Measurements from ENCODE around the gene ARF1. TPM values are rescaled to one million over a fixed set of nuclear protein-coding genes. Genes with fewer than 3 reads are reported as not detected.

The ARF1 gene
- total RNA-seq, 1 experiment from 2014 or later = 330 TPM

DNA sequence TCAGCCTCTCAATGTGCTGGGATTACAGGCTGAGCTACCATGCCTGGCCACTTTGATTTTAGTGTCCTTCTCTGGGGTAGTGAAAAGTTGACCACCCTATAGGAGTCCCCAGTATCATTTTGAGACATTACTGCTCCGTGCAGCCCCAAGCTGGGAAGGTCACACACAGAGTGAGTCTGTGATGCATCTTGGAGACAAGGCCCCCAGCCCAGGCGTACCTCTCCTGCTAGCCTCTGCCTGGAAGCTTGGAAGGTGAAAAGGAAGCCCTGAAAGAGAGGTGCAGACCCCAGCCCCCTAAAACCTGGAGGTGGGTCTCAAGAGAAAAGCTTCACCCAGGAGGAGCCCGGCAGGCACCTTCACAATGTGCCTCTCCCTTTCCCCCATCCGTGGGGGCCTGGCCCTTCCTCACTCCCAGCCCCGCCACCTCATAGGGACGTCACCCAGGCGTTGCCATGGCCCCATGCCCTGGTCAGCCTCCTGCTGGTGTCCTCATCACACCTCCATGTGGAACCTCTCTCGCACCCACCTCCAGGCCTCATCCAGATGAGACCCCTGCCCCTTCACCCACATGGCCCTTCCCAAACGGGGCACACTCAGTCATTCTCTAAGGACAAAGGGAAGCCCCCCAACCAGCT lies 5.6 kb upstream of the ARF1 start (continued):
- TF ChIP-seq, protein P1, sequence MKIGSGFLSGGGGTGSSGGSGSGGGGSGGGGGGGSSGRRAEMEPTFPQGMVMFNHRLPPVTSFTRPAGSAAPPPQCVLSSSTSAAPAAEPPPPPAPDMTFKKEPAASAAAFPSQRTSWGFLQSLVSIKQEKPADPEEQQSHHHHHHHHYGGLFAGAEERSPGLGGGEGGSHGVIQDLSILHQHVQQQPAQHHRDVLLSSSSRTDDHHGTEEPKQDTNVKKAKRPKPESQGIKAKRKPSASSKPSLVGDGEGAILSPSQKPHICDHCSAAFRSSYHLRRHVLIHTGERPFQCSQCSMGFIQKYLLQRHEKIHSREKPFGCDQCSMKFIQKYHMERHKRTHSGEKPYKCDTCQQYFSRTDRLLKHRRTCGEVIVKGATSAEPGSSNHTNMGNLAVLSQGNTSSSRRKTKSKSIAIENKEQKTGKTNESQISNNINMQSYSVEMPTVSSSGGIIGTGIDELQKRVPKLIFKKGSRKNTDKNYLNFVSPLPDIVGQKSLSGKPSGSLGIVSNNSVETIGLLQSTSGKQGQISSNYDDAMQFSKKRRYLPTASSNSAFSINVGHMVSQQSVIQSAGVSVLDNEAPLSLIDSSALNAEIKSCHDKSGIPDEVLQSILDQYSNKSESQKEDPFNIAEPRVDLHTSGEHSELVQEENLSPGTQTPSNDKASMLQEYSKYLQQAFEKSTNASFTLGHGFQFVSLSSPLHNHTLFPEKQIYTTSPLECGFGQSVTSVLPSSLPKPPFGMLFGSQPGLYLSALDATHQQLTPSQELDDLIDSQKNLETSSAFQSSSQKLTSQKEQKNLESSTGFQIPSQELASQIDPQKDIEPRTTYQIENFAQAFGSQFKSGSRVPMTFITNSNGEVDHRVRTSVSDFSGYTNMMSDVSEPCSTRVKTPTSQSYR (CRISPR knock-in tag; IDR thresholded peaks at IDR 0.05) = no peak
- TF ChIP-seq, protein P2, sequence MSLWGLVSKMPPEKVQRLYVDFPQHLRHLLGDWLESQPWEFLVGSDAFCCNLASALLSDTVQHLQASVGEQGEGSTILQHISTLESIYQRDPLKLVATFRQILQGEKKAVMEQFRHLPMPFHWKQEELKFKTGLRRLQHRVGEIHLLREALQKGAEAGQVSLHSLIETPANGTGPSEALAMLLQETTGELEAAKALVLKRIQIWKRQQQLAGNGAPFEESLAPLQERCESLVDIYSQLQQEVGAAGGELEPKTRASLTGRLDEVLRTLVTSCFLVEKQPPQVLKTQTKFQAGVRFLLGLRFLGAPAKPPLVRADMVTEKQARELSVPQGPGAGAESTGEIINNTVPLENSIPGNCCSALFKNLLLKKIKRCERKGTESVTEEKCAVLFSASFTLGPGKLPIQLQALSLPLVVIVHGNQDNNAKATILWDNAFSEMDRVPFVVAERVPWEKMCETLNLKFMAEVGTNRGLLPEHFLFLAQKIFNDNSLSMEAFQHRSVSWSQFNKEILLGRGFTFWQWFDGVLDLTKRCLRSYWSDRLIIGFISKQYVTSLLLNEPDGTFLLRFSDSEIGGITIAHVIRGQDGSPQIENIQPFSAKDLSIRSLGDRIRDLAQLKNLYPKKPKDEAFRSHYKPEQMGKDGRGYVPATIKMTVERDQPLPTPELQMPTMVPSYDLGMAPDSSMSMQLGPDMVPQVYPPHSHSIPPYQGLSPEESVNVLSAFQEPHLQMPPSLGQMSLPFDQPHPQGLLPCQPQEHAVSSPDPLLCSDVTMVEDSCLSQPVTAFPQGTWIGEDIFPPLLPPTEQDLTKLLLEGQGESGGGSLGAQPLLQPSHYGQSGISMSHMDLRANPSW (CRISPR knock-in tag; conservative IDR thresholded peaks at IDR 0.05; ENCODE audit: low read depth) = no peak
- no peak for TF ChIP-seq ZNF416 (CRISPR knock-in tag; IDR thresholded peaks at IDR 0.05)
- TF ChIP-seq, protein P3, sequence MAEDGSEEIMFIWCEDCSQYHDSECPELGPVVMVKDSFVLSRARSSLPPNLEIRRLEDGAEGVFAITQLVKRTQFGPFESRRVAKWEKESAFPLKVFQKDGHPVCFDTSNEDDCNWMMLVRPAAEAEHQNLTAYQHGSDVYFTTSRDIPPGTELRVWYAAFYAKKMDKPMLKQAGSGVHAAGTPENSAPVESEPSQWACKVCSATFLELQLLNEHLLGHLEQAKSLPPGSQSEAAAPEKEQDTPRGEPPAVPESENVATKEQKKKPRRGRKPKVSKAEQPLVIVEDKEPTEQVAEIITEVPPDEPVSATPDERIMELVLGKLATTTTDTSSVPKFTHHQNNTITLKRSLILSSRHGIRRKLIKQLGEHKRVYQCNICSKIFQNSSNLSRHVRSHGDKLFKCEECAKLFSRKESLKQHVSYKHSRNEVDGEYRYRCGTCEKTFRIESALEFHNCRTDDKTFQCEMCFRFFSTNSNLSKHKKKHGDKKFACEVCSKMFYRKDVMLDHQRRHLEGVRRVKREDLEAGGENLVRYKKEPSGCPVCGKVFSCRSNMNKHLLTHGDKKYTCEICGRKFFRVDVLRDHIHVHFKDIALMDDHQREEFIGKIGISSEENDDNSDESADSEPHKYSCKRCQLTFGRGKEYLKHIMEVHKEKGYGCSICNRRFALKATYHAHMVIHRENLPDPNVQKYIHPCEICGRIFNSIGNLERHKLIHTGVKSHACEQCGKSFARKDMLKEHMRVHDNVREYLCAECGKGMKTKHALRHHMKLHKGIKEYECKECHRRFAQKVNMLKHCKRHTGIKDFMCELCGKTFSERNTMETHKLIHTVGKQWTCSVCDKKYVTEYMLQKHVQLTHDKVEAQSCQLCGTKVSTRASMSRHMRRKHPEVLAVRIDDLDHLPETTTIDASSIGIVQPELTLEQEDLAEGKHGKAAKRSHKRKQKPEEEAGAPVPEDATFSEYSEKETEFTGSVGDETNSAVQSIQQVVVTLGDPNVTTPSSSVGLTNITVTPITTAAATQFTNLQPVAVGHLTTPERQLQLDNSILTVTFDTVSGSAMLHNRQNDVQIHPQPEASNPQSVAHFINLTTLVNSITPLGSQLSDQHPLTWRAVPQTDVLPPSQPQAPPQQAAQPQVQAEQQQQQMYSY (CRISPR knock-in tag; IDR thresholded peaks at IDR 0.05) = no peak
- TF ChIP-seq ETV6 (CRISPR knock-in tag; IDR thresholded peaks at IDR 0.05) = no peak
- TF ChIP-seq, protein P4, sequence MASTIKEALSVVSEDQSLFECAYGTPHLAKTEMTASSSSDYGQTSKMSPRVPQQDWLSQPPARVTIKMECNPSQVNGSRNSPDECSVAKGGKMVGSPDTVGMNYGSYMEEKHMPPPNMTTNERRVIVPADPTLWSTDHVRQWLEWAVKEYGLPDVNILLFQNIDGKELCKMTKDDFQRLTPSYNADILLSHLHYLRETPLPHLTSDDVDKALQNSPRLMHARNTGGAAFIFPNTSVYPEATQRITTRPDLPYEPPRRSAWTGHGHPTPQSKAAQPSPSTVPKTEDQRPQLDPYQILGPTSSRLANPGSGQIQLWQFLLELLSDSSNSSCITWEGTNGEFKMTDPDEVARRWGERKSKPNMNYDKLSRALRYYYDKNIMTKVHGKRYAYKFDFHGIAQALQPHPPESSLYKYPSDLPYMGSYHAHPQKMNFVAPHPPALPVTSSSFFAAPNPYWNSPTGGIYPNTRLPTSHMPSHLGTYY (CRISPR knock-in tag; IDR thresholded peaks at IDR 0.05) = no peak
- no peak for TF ChIP-seq NFYB (CRISPR knock-in tag; conservative IDR thresholded peaks at IDR 0.05; ENCODE audit: low read depth)
- no peak for TF ChIP-seq ZNF121 (CRISPR knock-in tag; IDR thresholded peaks at IDR 0.05)
- TF ChIP-seq, protein P5, sequence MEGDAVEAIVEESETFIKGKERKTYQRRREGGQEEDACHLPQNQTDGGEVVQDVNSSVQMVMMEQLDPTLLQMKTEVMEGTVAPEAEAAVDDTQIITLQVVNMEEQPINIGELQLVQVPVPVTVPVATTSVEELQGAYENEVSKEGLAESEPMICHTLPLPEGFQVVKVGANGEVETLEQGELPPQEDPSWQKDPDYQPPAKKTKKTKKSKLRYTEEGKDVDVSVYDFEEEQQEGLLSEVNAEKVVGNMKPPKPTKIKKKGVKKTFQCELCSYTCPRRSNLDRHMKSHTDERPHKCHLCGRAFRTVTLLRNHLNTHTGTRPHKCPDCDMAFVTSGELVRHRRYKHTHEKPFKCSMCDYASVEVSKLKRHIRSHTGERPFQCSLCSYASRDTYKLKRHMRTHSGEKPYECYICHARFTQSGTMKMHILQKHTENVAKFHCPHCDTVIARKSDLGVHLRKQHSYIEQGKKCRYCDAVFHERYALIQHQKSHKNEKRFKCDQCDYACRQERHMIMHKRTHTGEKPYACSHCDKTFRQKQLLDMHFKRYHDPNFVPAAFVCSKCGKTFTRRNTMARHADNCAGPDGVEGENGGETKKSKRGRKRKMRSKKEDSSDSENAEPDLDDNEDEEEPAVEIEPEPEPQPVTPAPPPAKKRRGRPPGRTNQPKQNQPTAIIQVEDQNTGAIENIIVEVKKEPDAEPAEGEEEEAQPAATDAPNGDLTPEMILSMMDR (IDR thresholded peaks at IDR 0.05) = no peak
- TF ChIP-seq OVOL2 (CRISPR knock-in tag; IDR thresholded peaks at IDR 0.05; ENCODE audit: borderline replicate concordance) = no peak

DNA sequence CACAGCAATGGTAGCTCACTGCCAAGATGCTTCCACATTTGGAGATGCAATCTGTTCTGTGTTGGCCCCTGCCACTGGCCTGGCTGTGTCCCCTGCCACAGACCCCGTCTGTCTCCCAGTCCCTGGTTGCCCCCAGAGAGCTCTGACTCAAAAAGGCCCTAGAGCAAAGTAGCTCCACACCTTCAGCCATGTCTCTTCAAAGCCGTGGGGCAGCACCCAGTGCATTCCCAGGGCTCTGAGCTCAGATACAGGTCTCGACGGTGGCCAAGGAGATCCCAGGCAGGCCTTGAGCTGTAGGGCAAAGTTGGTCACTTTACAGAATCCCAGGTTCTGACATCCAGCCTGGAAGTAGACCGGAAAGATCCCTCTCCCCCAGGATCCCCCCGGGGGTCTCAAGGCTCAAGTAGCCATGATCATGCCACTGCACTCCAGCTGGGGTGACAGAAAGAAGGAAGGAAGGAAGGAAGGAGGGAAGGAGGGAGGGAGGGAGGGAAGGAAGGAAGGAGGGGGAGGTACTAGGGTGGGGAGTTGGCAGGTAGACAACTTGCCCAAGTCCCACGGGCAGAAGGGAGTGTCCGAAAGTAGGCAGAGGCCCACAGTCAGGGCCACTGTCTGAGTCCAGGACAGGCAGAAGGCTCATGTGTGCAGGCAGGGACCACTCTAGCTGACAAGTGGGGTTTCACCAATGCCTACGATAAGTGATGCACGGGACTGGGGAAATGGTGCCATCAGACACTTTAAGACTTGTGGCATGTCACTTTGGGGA lies 4.8 kb upstream of the ARF1 start:
- no peaks in the 10 kb centered on the region for H3K36me3 Mint-ChIP-seq
- H3K4me3 Mint-ChIP-seq = no peak overlapping the region
- H3K9me3 Mint-ChIP-seq = no peaks in the 10 kb centered on the region
- ChIA-PET POLR2A (no interaction called here), CTCF (interaction anchor here (1.9 to 4.7 kb wide), 2 partner anchors 73 to 78 kb away, joined by 6 to 38 read pairs; no protein-coding TSS in a partner anchor)
- peaks cover 12% of the 10 kb centered on the region for H3K4me1 Mint-ChIP-seq
- DNase-seq (ENCODE audit: low spot score) = no peak
- H3K27me3 Mint-ChIP-seq (ENCODE audit: low read depth) = peaks cover 82% of the 10 kb centered on the region
- no peak for ATAC-seq
- no peak overlapping the region for H3K27ac Mint-ChIP-seq
- TF ChIP-seq, protein P4 (CRISPR knock-in tag; IDR thresholded peaks at IDR 0.05) = no peak
- TF ChIP-seq HMGA2 (CRISPR knock-in tag; IDR thresholded peaks at IDR 0.05) = no peak
- TF ChIP-seq, protein P6, sequence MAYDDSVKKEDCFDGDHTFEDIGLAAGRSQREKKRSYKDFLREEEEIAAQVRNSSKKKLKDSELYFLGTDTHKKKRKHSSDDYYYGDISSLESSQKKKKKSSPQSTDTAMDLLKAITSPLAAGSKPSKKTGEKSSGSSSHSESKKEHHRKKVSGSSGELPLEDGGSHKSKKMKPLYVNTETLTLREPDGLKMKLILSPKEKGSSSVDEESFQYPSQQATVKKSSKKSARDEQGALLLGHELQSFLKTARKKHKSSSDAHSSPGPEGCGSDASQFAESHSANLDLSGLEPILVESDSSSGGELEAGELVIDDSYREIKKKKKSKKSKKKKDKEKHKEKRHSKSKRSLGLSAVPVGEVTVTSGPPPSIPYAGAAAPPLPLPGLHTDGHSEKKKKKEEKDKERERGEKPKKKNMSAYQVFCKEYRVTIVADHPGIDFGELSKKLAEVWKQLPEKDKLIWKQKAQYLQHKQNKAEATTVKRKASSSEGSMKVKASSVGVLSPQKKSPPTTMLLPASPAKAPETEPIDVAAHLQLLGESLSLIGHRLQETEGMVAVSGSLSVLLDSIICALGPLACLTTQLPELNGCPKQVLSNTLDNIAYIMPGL (CRISPR knock-in tag; IDR thresholded peaks at IDR 0.05) = no peak
- TF ChIP-seq, protein P7, sequence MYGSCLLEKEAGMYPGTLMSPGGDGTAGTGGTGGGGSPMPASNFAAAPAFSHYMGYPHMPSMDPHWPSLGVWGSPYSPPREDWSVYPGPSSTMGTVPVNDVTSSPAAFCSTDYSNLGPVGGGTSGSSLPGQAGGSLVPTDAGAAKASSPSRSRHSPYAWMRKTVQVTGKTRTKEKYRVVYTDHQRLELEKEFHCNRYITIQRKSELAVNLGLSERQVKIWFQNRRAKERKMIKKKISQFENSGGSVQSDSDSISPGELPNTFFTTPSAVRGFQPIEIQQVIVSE (CRISPR knock-in tag; IDR thresholded peaks at IDR 0.05; ENCODE audit: borderline replicate concordance) = no peak
- TF ChIP-seq CREB1 (CRISPR knock-in tag; IDR thresholded peaks at IDR 0.05) = no peak
- TF ChIP-seq ETV6 (CRISPR knock-in tag; IDR thresholded peaks at IDR 0.05) = no peak
- TF ChIP-seq, protein P8, sequence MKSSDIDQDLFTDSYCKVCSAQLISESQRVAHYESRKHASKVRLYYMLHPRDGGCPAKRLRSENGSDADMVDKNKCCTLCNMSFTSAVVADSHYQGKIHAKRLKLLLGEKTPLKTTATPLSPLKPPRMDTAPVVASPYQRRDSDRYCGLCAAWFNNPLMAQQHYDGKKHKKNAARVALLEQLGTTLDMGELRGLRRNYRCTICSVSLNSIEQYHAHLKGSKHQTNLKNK (CRISPR knock-in tag; IDR thresholded peaks at IDR 0.05) = no peak

Data from WTC11 (cell line).